Esophagus squamous epithelium (tissue), 5 donors: Measurements from ENCODE around the gene TRPM1. TPM values are rescaled to one million over a fixed set of nuclear protein-coding genes. Genes with fewer than 3 reads are reported as not detected.
A peak's percentile ranks its signal among the peaks of the same experiment; 100 is the strongest.

Experiments
- DNase-seq: peaks from one replicate; lab custom pipeline; 2025; lab: John Stamatoyannopoulos, UW
- H3K27ac ChIP-seq, 4 donors: fragments of 200-600 bp; sonication (generic); one replicate each; pipeline ENCODE4 v1.5.1; 2016 to 2019; ENCODE audit warnings: mild to moderate bottlenecking in 1 of 4
- H3K27me3 ChIP-seq, 4 donors: fragments of 200-600 bp; sonication (generic); 1 replicate in 3 of 4; 2 replicates in 1 of 4; pipeline versions ENCODE4 v1.5.1 to v1.6.0; 2017 to 2021; ENCODE audit warnings: antibody characterized with exemption in 1 of 4
- H3K36me3 ChIP-seq, 3 donors: fragments of 200-600 bp; sonication (generic); one replicate each; pipeline ENCODE4 v1.5.1; 2016 to 2019
- H3K4me1 ChIP-seq, 3 donors: fragments of 200-600 bp; sonication (generic); one replicate each; pipeline ENCODE4 v1.5.1; 2017 to 2019
- H3K4me3 ChIP-seq, 4 donors: fragments of 200-600 bp; sonication (generic); 1 replicate in 3 of 4; 2 replicates in 1 of 4; pipeline ENCODE4 v1.5.1; 2016 to 2019; ENCODE audit warnings: mild to moderate bottlenecking in 2 of 4, moderate library complexity in 1 of 4
- H3K9me3 ChIP-seq, 3 donors: fragments of 200-600 bp; sonication (generic); one replicate each; pipeline ENCODE4 v1.5.1; 2016 to 2019
- CTCF ChIP-seq, 6 experiments: fragments of 450-650 bp in 4 of 6; fragments of 200-600 bp in 2 of 6; sonication (generic) in 2 of 6; IDR thresholded peaks; one replicate each; pipeline ENCODE4 v1.5.1; 2016 to 2019; ENCODE audit warnings: antibody characterized with exemption in 6 of 6, mild to moderate bottlenecking in 4 of 6, moderate library complexity in 4 of 6
- POLR2A ChIP-seq, 4 donors: fragments of 450-650 bp; IDR thresholded peaks; one replicate each; pipeline ENCODE4 v1.6.1; 2017; ENCODE audit warnings: antibody characterized with exemption in 4 of 4, mild to moderate bottlenecking in 4 of 4, moderate library complexity in 3 of 4
- WGBS, 2 donors: methylation state at CpG; one replicate each; pipeline ENCODE4 v1.1.5; 2018; 5-methylcytosine and 5-hydroxymethylcytosine counted together
- intact Hi-C: fragments of 100-400 bp; cut with DNase I; formaldehyde crosslinking; loops from one replicate; pipeline ENCODE4 v1.15.0; 2022
- total RNA-seq, 4 donors: library from RNA; depleted of rRNA; stranded (reverse); fragments of >200 nt; gene quantifications; one replicate each; pipeline ENCODE4 v1.1.0, GENCODE V29; 2016
- donor health status: DM: yes; HTN: yes; CAD: no.

The TRPM1 gene
- total RNA-seq, 4 donors from 2014 or later, result not detected

GRCh38 chr15:31062911-31063310 is 38.6 kb downstream of the TRPM1 start:
- intact Hi-C loops, result no loop called here
- H3K27ac ChIP-seq, result peak overlapping the region in 1 of 4 donors; percentile 49
- H3K27me3 ChIP-seq, result no peaks in the 10 kb centered on the region
- peaks cover 11 to 38% (median 13%) of the 10 kb centered on the region in 3 donors for H3K4me1 ChIP-seq
- WGBS, 2 donors, result 65 to 80% methylated on average over 17 of the region's 17 CpGs
- H3K9me3 ChIP-seq, result no peaks in the 10 kb centered on the region
- no peak for DNase-seq
- no peak for TF ChIP-seq POLR2A (IDR thresholded peaks at IDR 0.05)
- TF ChIP-seq CTCF (IDR thresholded peaks at IDR 0.05), result no peak
- H3K4me3 ChIP-seq, result no peak overlapping the region
- no peaks in the 10 kb centered on the region for H3K36me3 ChIP-seq

GRCh38 chr15:31062310-31062847 is 39.1 kb downstream of the TRPM1 start:
- WGBS, 2 donors, result 14 to 19% methylated on average over 4 of the region's 4 CpGs
- H3K9me3 ChIP-seq, result no peaks in the 10 kb centered on the region
- TF ChIP-seq POLR2A (IDR thresholded peaks at IDR 0.05), result no peak
- no peak for TF ChIP-seq CTCF (IDR thresholded peaks at IDR 0.05)
- DNase-seq, result no peak
- intact Hi-C loops, result no loop called here
- H3K27me3 ChIP-seq, result no peaks in the 10 kb centered on the region
- peak overlapping the region in 3 of 4 donors; percentile 2 to 49 (median 18) for H3K27ac ChIP-seq
- peaks cover 11 to 38% (median 13%) of the 10 kb centered on the region in 3 donors for H3K4me1 ChIP-seq
- no peaks in the 10 kb centered on the region for H3K36me3 ChIP-seq
- no peak overlapping the region for H3K4me3 ChIP-seq

- no peak overlapping the region for H3K27ac ChIP-seq
- TF ChIP-seq POLR2A (IDR thresholded peaks at IDR 0.05) (no peak), CTCF (IDR thresholded peaks at IDR 0.05) (no peak)
- no peaks in the 10 kb centered on the region for H3K27me3 ChIP-seq
- WGBS, 2 donors, result 89 to 90% methylated on average over 9 to 11 of the region's 15 CpGs
- H3K4me3 ChIP-seq, result no peak overlapping the region
- no peaks in the 10 kb centered on the region for H3K9me3 ChIP-seq
- intact Hi-C loops, result no loop called here
- H3K4me1 ChIP-seq, result peaks cover 2 to 23% (median 6%) of the 10 kb centered on the region in 3 donors
- no peak for DNase-seq
- H3K36me3 ChIP-seq, result no peaks in the 10 kb centered on the region
These were observed 40.9 kb downstream of the TRPM1 start for GRCh38 chr15:31060429-31061140.

- Histone ChIP-seq H3K27ac (no peak overlapping the region), H3K27me3 (no peaks in the 10 kb centered on the region), H3K4me1 (peaks cover 0 to 17% (median 6%) of the 10 kb centered on the region in 3 donors), H3K9me3 (no peaks in the 10 kb centered on the region), H3K36me3 (no peaks in the 10 kb centered on the region), H3K4me3 (no peak overlapping the region)
- TF ChIP-seq POLR2A (IDR thresholded peaks at IDR 0.05) (no peak), CTCF (IDR thresholded peaks at IDR 0.05) (no peak)
- DNase-seq, result no peak
- WGBS, 2 donors, result 67 to 83% methylated on average over 6 of the region's 6 CpGs
- intact Hi-C loops, result no loop called here
These were observed 43.1 kb downstream of the TRPM1 start for GRCh38 chr15:31058236-31058962.
